HepG2 (cell line): ENCODE measurements around the gene NBEAL1. TPM values are rescaled to one million over a fixed set of nuclear protein-coding genes. Genes with fewer than 3 reads are reported as not detected.

Source experiments
- ATF7 ChIP-seq, 2 experiments: fragments of 450-650 bp in 1 of 2; sonication (generic) in 1 of 2; formaldehyde crosslinking in 1 of 2; IDR thresholded peaks; 2 replicates each; pipeline versions ENCODE4 v1.4.0 to v1.6.1; 2016 to 2020; ENCODE audit warnings: antibody characterized with exemption in 1 of 2, mild to moderate bottlenecking in 1 of 2, missing genetic modification reagents in 1 of 2
- ATF7-NPFF ChIP-seq: sonication (generic); formaldehyde crosslinking; IDR thresholded peaks from 2 replicates; pipeline ENCODE4 v1.8.1; 2023; ENCODE audit warnings: mild to moderate bottlenecking, low read depth, missing genetic modification reagents, moderate library complexity
- JUN ChIP-seq: sonication (generic); formaldehyde crosslinking; IDR thresholded peaks from 2 replicates; pipeline ENCODE4 v1.4.0; 2020; ENCODE audit warnings: mild to moderate bottlenecking, missing genetic modification reagents
- MATR3 ChIP-seq: sonication (generic); formaldehyde crosslinking; IDR thresholded peaks from 2 replicates; pipeline ENCODE4 v1.4.0; 2020; ENCODE audit warnings: missing genetic modification reagents
- MZF1 ChIP-seq: sonication (generic); formaldehyde crosslinking; IDR thresholded peaks from 2 replicates; pipeline ENCODE4 v1.8.1; 2023; ENCODE audit warnings: mild to moderate bottlenecking, missing genetic modification reagents, borderline replicate concordance
- PAX8 ChIP-seq: sonication (generic); formaldehyde crosslinking; IDR thresholded peaks from 2 replicates; pipeline ENCODE4 v1.8.0; 2022; ENCODE audit warnings: mild to moderate bottlenecking, missing genetic modification reagents, borderline replicate concordance
- PHF21A ChIP-seq: sonication (generic); formaldehyde crosslinking; IDR thresholded peaks from 2 replicates; pipeline ENCODE4 v1.5.0; 2020; ENCODE audit warnings: mild to moderate bottlenecking, missing genetic modification reagents
- RBM22 ChIP-seq: fragments of 200-400 bp; formaldehyde crosslinking; optimal IDR thresholded peaks from 2 replicates; pipeline ENCODE3; 2017; ENCODE audit warnings: mild to moderate bottlenecking, low read length, moderate library complexity
- RFX3 ChIP-seq: IDR thresholded peaks from 2 replicates; pipeline ENCODE4 v1.6.1; 2016; ENCODE audit warnings: missing biosample characterization, missing genetic modification reagents
- SAFB2 ChIP-seq: sonication (generic); formaldehyde crosslinking; IDR thresholded peaks from 2 replicates; pipeline ENCODE4 v1.5.1; 2020; ENCODE audit warnings: missing genetic modification reagents, low read depth, mild to moderate bottlenecking, borderline replicate concordance
- SRF ChIP-seq: IDR thresholded peaks from 2 replicates; pipeline ENCODE4 v1.6.1; 2011; ENCODE audit warnings: mild to moderate bottlenecking, low read depth, low read length, moderate library complexity
- TOPORS ChIP-seq: sonication (generic); formaldehyde crosslinking; IDR thresholded peaks from 2 replicates; pipeline ENCODE4 v1.8.0; 2023; ENCODE audit warnings: mild to moderate bottlenecking, missing genetic modification reagents
- ZFP36 ChIP-seq: fragments of 150-350 bp; IDR thresholded peaks from 2 replicates; pipeline ENCODE4 v1.6.1; 2018; ENCODE audit warnings: borderline replicate concordance, low read length, low read depth; ENCODE audit not compliant: partially characterized antibody
- ZFP90 ChIP-seq: sonication (generic); formaldehyde crosslinking; IDR thresholded peaks from 2 replicates; pipeline ENCODE4 v1.8.0; 2022; ENCODE audit warnings: missing genetic modification reagents, mild to moderate bottlenecking, inconsistent platforms, borderline replicate concordance
- ZMYM2 ChIP-seq: sonication (generic); formaldehyde crosslinking; IDR thresholded peaks from 2 replicates; pipeline ENCODE4 v1.8.0; 2022; ENCODE audit warnings: mild to moderate bottlenecking, missing genetic modification reagents
- ZNF879 ChIP-seq: sonication (generic); formaldehyde crosslinking; IDR thresholded peaks from 2 replicates; pipeline ENCODE4 v1.8.1; 2023; ENCODE audit warnings: missing genetic modification reagents
- polyA plus RNA-seq, 8 experiments: library from polyadenylated mRNA; depleted of rRNA in 3 of 8; stranded (reverse) in 7 of 8; unstranded in 1 of 8; fragments of >200 nt; fragmentation: Illumina TruSeq in 4 of 8; extraction: Trizol in 4 of 8; gene quantifications; 2 replicates each; pipeline versions ENCODE4 v1.2.1 to v1.2.3, GENCODE V29; 2011 to 2016; ENCODE audit warnings: low read depth in 4 of 8, missing spikeins in 1 of 8, mixed read lengths in 1 of 8; ENCODE audit not compliant: insufficient read depth in 1 of 8
- total RNA-seq, 5 experiments: library from RNA; depleted of rRNA; stranded (reverse); fragments of >200 nt; fragmentation: Illumina TruSeq; extraction: Trizol; gene quantifications; 2 replicates each; pipeline ENCODE4 v1.2.3, GENCODE V29; 2016; ENCODE audit warnings: low read depth in 1 of 5
- TF ChIP-seq, protein P1 (sequence below): sonication (generic); formaldehyde crosslinking; IDR thresholded peaks from 2 replicates; pipeline ENCODE4 v1.8.0; 2022; ENCODE audit warnings: mild to moderate bottlenecking, missing genetic modification reagents, moderate library complexity
- TF ChIP-seq, protein P2 (sequence below): sonication (generic); formaldehyde crosslinking; IDR thresholded peaks from 2 replicates; pipeline ENCODE4 v1.5.1; 2020; ENCODE audit warnings: missing genetic modification reagents, mild to moderate bottlenecking, borderline replicate concordance
- TF ChIP-seq, protein P3 (sequence below): sonication (generic); formaldehyde crosslinking; IDR thresholded peaks from 2 replicates; pipeline ENCODE4 v1.8.1; 2023; ENCODE audit warnings: mild to moderate bottlenecking, inconsistent platforms, moderate library complexity, missing genetic modification reagents, borderline replicate concordance
- TF ChIP-seq, protein P4 (sequence below): sonication (generic); formaldehyde crosslinking; IDR thresholded peaks from 2 replicates; pipeline ENCODE4 v1.4.0; 2020; ENCODE audit warnings: mild to moderate bottlenecking, missing genetic modification reagents
- TF ChIP-seq, protein P5 (sequence below): sonication (generic); formaldehyde crosslinking; IDR thresholded peaks from 2 replicates; pipeline ENCODE4 v1.5.0; 2020; ENCODE audit warnings: mild to moderate bottlenecking, missing genetic modification reagents
- TF ChIP-seq, protein P6 (sequence below): sonication (generic); formaldehyde crosslinking; IDR thresholded peaks from 2 replicates; pipeline ENCODE4 v1.5.0; 2020; ENCODE audit warnings: missing genetic modification reagents

Gene NBEAL1
- total and polyA plus RNA-seq, 2 of the 13 experiments (the other 11 are each of a cell fraction or from before 2014, with no cell fraction given): 6.4 to 15.7 TPM

DNA sequence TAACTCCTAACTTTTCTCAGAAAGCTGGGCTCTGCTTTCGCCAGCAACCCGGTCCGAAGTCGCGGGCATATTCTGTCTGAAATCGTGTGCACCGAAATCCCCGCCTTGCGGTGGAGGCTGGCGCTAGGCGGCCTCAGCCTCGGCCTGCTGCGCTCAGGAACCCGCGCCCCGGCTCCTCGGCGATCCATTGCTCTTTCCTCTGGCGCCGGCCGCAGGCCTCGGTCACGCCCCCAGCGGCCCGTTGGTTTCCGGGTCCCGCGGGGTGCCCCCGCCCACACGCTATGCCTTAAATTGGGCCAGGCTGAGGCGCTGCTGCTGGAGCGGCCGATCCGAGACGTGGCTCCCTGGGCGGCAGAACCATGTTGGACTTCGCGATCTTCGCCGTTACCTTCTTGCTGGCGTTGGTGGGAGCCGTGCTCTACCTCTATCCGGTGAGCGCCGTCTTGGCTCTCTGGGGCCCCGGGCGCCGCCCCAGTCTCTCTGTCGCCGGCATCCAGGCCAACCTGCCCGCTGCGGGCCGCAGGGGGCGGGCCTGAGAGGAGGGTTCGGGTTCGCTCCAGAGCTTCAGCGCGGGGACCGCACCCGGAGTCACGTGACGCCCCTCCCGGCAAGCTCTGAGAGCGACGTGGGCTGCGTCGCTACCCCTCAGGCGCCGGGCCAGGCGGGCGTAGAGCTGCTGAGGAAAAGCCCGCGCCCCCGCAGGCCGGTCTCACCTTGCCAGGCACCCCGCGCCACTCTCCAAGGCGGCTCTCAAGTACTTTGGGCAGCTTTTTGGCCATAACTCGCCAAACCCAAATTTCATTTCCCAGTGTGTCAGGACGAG is 224.2 kb downstream of the NBEAL1 start, which contains the start of gene CYP20A1 (continued):
- TF ChIP-seq, protein P1, sequence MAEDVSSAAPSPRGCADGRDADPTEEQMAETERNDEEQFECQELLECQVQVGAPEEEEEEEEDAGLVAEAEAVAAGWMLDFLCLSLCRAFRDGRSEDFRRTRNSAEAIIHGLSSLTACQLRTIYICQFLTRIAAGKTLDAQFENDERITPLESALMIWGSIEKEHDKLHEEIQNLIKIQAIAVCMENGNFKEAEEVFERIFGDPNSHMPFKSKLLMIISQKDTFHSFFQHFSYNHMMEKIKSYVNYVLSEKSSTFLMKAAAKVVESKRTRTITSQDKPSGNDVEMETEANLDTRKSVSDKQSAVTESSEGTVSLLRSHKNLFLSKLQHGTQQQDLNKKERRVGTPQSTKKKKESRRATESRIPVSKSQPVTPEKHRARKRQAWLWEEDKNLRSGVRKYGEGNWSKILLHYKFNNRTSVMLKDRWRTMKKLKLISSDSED (CRISPR knock-in tag): 0 out of 2 replicates have a peak, but pooled peaks have one; percentile 1
- TF ChIP-seq JUN (no peak), ZMYM2 (CRISPR knock-in tag) (peak; percentile 44; the same call in 1 of the 2 replicates), MATR3 (CRISPR knock-in tag) (no peak), RBM22 (peak; percentile 8), ZFP90 (CRISPR knock-in tag) (peak; percentile 84; the same call in 1 of the 2 replicates), ZNF879 (CRISPR knock-in tag) (peak; percentile 82; the same call in 1 of the 2 replicates), RFX3 (CRISPR knock-in tag) (no peak), SAFB2 (CRISPR knock-in tag) (peak; percentile 45; the same call in 1 of the 2 replicates), TOPORS (CRISPR knock-in tag) (peak; percentile 89), SRF (peak; percentile 95), ZFP36 (no peak), MZF1 (CRISPR knock-in tag) (no peak), ATF7-NPFF (CRISPR knock-in tag) (peak; percentile 95), PAX8 (CRISPR knock-in tag) (no peak), PHF21A (CRISPR knock-in tag) (peak; percentile 96), ATF7 (IDR thresholded peaks at IDR 0.05) (no peak), ATF7 (CRISPR knock-in tag; IDR thresholded peaks at IDR 0.05) (no peak; the same call in 1 of the 2 replicates)
- TF ChIP-seq, protein P2, sequence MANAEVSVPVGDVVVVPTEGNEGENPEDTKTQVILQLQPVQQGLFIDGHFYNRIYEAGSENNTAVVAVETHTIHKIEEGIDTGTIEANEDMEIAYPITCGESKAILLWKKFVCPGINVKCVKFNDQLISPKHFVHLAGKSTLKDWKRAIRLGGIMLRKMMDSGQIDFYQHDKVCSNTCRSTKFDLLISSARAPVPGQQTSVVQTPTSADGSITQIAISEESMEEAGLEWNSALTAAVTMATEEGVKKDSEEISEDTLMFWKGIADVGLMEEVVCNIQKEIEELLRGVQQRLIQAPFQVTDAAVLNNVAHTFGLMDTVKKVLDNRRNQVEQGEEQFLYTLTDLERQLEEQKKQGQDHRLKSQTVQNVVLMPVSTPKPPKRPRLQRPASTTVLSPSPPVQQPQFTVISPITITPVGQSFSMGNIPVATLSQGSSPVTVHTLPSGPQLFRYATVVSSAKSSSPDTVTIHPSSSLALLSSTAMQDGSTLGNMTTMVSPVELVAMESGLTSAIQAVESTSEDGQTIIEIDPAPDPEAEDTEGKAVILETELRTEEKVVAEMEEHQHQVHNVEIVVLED (CRISPR knock-in tag): peak; percentile 96
- TF ChIP-seq, protein P3, sequence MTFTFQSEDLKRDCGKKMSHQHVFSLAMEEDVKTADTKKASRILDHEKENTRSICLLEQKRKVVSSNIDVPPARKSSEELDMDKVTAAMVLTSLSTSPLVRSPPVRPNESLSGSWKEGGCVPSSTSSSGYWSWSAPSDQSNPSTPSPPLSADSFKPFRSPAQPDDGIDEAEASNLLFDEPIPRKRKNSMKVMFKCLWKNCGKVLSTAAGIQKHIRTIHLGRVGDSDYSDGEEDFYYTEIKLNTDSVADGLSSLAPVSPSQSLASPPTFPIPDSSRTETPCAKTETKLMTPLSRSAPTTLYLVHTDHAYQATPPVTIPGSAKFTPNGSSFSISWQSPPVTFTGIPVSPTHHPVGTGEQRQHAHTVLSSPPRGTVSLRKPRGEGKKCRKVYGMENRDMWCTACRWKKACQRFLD (CRISPR knock-in tag): peak; percentile 95; the same call in 1 of the 2 replicates
- TF ChIP-seq, protein P4, sequence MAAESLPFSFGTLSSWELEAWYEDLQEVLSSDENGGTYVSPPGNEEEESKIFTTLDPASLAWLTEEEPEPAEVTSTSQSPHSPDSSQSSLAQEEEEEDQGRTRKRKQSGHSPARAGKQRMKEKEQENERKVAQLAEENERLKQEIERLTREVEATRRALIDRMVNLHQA (CRISPR knock-in tag): no peak
- TF ChIP-seq, protein P5, sequence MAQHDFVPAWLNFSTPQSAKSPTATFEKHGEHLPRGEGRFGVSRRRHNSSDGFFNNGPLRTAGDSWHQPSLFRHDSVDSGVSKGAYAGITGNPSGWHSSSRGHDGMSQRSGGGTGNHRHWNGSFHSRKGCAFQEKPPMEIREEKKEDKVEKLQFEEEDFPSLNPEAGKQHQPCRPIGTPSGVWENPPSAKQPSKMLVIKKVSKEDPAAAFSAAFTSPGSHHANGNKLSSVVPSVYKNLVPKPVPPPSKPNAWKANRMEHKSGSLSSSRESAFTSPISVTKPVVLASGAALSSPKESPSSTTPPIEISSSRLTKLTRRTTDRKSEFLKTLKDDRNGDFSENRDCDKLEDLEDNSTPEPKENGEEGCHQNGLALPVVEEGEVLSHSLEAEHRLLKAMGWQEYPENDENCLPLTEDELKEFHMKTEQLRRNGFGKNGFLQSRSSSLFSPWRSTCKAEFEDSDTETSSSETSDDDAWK (CRISPR knock-in tag): no peak
- TF ChIP-seq, protein P6, sequence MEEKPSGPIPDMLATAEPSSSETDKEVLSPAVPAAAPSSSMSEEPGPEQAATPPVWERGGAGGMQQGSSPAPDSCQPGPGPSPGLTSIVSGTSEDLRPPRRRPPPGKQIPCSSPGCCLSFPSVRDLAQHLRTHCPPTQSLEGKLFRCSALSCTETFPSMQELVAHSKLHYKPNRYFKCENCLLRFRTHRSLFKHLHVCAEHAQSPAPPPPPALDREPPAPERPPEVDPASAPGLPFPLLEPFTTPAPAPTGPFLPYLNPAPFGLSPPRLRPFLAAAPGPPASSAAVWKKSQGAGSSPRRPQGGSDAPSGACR: peak; percentile 76
